ENCODE data around the gene C5orf63.
"Not testable (repeated sequence)": the region's sequence is repeated elsewhere in the genome, so short reads cannot be mapped to it uniquely, and the experiment has no call there.

The C5orf63 gene

GRCh38 chr5:127072861-127073846 lies at the start of gene C5orf63:
C5orf63 (minus strand) TSS chr5:127073502; CDS start chr5:127058995, 14,507 bp downstream.
- Histone ChIP-seq H3K4me1 (ENCODE audit: low read length) (no peaks in the 10 kb centered on the region), H3K79me2 (ENCODE audit: low read length) (no peaks in the 10 kb centered on the region), H3K9me3 (replicated peaks; ENCODE audit: insufficient read depth, low read length) (no peaks in the 10 kb centered on the region), H3K4me2 (ENCODE audit: low read depth, low read length) (peak within 1 kb of the TSS; percentile 79), H3F3A (ENCODE audit: insufficient read depth, low read length) (0 out of 2 replicates have a peak, but pooled peaks cover 4% of the 10 kb centered on the region), H3K9ac (ENCODE audit: low read length) (peak within 1 kb of the TSS; percentile 63), H3K27ac (ENCODE audit: low read length) (peak within 1 kb of the TSS; percentile 12; the same call in 1 of the 2 replicates), H3K36me3 (replicated peaks; ENCODE audit: insufficient read depth, low read length) (no peaks in the 10 kb centered on the region), H4K20me1 (ENCODE audit: insufficient read depth, low read length) (no peaks in the 10 kb centered on the region), H2AFZ (ENCODE audit: low read length) (peak within 1 kb of the TSS; percentile 95), H3K9me2 (replicated peaks; ENCODE audit: insufficient read depth, low read length) (no peaks in the 10 kb centered on the region), H3K27me3 (replicated peaks; ENCODE audit: insufficient read depth, low read length) (no peaks in the 10 kb centered on the region), H3K4me3 (ENCODE audit: low read length) (peak within 1 kb of the TSS; percentile 75)
- DNase-seq: peak; percentile 84
- TF ChIP-seq, protein P1, sequence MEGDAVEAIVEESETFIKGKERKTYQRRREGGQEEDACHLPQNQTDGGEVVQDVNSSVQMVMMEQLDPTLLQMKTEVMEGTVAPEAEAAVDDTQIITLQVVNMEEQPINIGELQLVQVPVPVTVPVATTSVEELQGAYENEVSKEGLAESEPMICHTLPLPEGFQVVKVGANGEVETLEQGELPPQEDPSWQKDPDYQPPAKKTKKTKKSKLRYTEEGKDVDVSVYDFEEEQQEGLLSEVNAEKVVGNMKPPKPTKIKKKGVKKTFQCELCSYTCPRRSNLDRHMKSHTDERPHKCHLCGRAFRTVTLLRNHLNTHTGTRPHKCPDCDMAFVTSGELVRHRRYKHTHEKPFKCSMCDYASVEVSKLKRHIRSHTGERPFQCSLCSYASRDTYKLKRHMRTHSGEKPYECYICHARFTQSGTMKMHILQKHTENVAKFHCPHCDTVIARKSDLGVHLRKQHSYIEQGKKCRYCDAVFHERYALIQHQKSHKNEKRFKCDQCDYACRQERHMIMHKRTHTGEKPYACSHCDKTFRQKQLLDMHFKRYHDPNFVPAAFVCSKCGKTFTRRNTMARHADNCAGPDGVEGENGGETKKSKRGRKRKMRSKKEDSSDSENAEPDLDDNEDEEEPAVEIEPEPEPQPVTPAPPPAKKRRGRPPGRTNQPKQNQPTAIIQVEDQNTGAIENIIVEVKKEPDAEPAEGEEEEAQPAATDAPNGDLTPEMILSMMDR (IDR thresholded peaks at IDR 0.05; ENCODE audit: low read length): no peak
- TF ChIP-seq EZH2 (optimal IDR thresholded peaks at IDR 0.05; ENCODE audit: low read depth, low read length) (no peak), EZH2phosphoT487 (IDR thresholded peaks at IDR 0.05; ENCODE audit: low read length) (no peak)

GRCh38 chr5:127112347-127112864 lies 39.1 kb upstream of the C5orf63 start:
- Histone ChIP-seq H3K79me2 (ENCODE audit: low read length) (no peaks in the 10 kb centered on the region), H2AFZ (ENCODE audit: low read length) (no peak overlapping the region), H3K27ac (ENCODE audit: low read length) (no peak overlapping the region), H3K4me2 (ENCODE audit: low read depth, low read length) (no peak overlapping the region), H3K9ac (ENCODE audit: low read length) (no peak overlapping the region), H3K9me3 (replicated peaks; ENCODE audit: insufficient read depth, low read length) (no peaks in the 10 kb centered on the region), H3K27me3 (replicated peaks; ENCODE audit: insufficient read depth, low read length) (no peaks in the 10 kb centered on the region), H3K4me3 (ENCODE audit: low read length) (no peak overlapping the region), H3K4me1 (ENCODE audit: low read length) (peaks cover 13% of the 10 kb centered on the region), H3F3A (ENCODE audit: insufficient read depth, low read length) (no peaks in the 10 kb centered on the region), H4K20me1 (ENCODE audit: insufficient read depth, low read length) (no peaks in the 10 kb centered on the region), H3K36me3 (replicated peaks; ENCODE audit: insufficient read depth, low read length) (no peaks in the 10 kb centered on the region), H3K9me2 (replicated peaks; ENCODE audit: insufficient read depth, low read length) (no peaks in the 10 kb centered on the region)
- no peak for DNase-seq
- TF ChIP-seq EZH2phosphoT487 (IDR thresholded peaks at IDR 0.05; ENCODE audit: low read length) (no peak), EZH2 (optimal IDR thresholded peaks at IDR 0.05; ENCODE audit: low read depth, low read length) (no peak)
- TF ChIP-seq, protein P1 (IDR thresholded peaks at IDR 0.05; ENCODE audit: low read length): no peak

GRCh38 chr5:127111112-127111511 lies 37.8 kb upstream of the C5orf63 start:
- no peaks in the 10 kb centered on the region for H3K79me2 ChIP-seq (ENCODE audit: low read length)
- H3F3A ChIP-seq (ENCODE audit: insufficient read depth, low read length): no peaks in the 10 kb centered on the region
- TF ChIP-seq EZH2phosphoT487 (IDR thresholded peaks at IDR 0.05; ENCODE audit: low read length) (no peak), EZH2 (optimal IDR thresholded peaks at IDR 0.05; ENCODE audit: low read depth, low read length) (no peak)
- TF ChIP-seq, protein P1 (IDR thresholded peaks at IDR 0.05; ENCODE audit: low read length): no peak
- DNase-seq: no peak
- H2AFZ ChIP-seq (ENCODE audit: low read length): no peak overlapping the region
- H3K4me1 ChIP-seq (ENCODE audit: low read length): peaks cover 13% of the 10 kb centered on the region
- H4K20me1 ChIP-seq (ENCODE audit: insufficient read depth, low read length): no peaks in the 10 kb centered on the region
- no peak overlapping the region for H3K4me3 ChIP-seq (ENCODE audit: low read length)
- no peaks in the 10 kb centered on the region for H3K9me3 ChIP-seq (replicated peaks; ENCODE audit: insufficient read depth, low read length)
- H3K9ac ChIP-seq (ENCODE audit: low read length): no peak overlapping the region
- H3K27me3 ChIP-seq (replicated peaks; ENCODE audit: insufficient read depth, low read length): no peaks in the 10 kb centered on the region
- H3K36me3 ChIP-seq (replicated peaks; ENCODE audit: insufficient read depth, low read length): no peaks in the 10 kb centered on the region
- H3K9me2 ChIP-seq (replicated peaks; ENCODE audit: insufficient read depth, low read length): no peaks in the 10 kb centered on the region
- peak overlapping the region; percentile 15; the same call in 1 of the 2 replicates for H3K4me2 ChIP-seq (ENCODE audit: low read depth, low read length)
- no peak overlapping the region for H3K27ac ChIP-seq (ENCODE audit: low read length)

DNA sequence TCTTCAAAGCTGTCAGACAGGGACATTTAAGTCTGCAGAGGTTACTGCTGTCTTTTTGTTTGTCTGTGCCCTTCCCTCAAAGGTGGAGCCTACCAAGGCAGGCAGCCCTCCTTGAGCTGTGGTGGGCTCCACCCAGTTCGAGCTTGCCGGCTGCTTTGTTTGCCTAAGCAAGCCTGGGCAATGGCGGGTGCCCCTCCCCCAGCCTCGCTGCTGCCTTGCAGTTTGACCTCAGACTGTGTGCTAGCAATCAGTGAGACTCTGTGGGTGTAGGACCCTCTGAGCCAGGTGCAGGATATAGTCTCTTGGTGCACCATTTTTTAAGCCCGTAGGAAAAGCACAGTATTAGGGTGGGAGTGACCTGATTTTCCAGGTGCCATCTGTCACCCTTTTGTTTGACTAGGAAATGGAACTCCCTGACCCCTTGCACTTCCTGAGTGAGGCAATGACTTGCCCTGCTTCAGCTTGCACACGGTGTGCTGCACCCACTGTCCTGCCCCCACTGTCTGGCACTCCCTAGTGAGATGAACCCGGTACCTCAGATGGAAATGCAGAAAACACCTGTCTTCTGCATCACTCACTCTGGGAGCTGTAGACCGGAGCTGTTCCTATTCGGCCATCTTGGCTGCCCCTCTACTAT lies 35.4 kb upstream of the C5orf63 start:
- H3K4me2 ChIP-seq (ENCODE audit: low read depth, low read length); H3K9me2 ChIP-seq (replicated peaks; ENCODE audit: insufficient read depth, low read length); H3K79me2 ChIP-seq (ENCODE audit: low read length); H3K9me3 ChIP-seq (replicated peaks; ENCODE audit: insufficient read depth, low read length); H4K20me1 ChIP-seq (ENCODE audit: insufficient read depth, low read length); H2AFZ ChIP-seq (ENCODE audit: low read length); H3K27ac ChIP-seq (ENCODE audit: low read length); DNase-seq; H3K36me3 ChIP-seq (replicated peaks; ENCODE audit: insufficient read depth, low read length); H3K27me3 ChIP-seq (replicated peaks; ENCODE audit: insufficient read depth, low read length); H3F3A ChIP-seq (ENCODE audit: insufficient read depth, low read length); H3K4me3 ChIP-seq (ENCODE audit: low read length); H3K9ac ChIP-seq (ENCODE audit: low read length): not testable (repeated sequence)
- H3K4me1 ChIP-seq (ENCODE audit: low read length): peaks cover 13% of the 10 kb centered on the region
